ENCODE data around the gene DGKH.
"Not testable (repeated sequence)": the region's sequence is repeated elsewhere in the genome, so short reads cannot be mapped to it uniquely, and the experiment has no call there.

Gene DGKH

DNA sequence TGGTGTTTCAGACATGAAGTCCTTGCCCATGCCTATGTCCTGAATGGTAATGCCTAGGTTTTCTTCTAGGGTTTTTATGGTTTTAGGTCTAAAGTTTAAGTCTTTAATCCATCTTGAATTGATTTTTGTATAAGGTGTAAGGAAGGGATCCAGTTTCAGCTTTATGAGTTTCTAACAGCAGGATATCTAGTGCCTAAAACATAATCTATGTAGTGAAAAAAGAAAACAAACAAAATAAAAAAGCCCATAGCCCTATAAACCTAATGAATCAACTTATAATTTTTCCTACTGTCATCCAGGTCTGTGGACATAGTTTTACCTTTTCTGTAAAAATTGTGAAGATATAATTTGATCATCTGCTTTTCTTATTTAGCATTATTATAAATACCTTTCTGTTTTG lies 115.5 kb downstream of the DGKH start:
- H3K9ac ChIP-seq (ENCODE audit: low read depth, low read length); H3K9me3 ChIP-seq (ENCODE audit: control insufficient read depth, insufficient read depth, low read length): not testable (repeated sequence)

GRCh38 chr13:42164557-42165125 lies 116.2 kb downstream of the DGKH start:
- Histone ChIP-seq H3K9ac (ENCODE audit: low read depth, low read length) (no peak overlapping the region), H3K36me3 (ENCODE audit: insufficient read depth, low read length) (no peaks in the 10 kb centered on the region), H3K4me1 (ENCODE audit: insufficient read depth, low read length) (peaks cover 11% of the 10 kb centered on the region), H3K9me3 (ENCODE audit: control insufficient read depth, insufficient read depth, low read length) (no peaks in the 10 kb centered on the region)

More for the DNA sequence above, 115.5 kb downstream of the DGKH start:
- not testable (repeated sequence) for H3K4me1 ChIP-seq (ENCODE audit: insufficient read depth, low read length); H3K36me3 ChIP-seq (ENCODE audit: insufficient read depth, low read length)

DNA sequence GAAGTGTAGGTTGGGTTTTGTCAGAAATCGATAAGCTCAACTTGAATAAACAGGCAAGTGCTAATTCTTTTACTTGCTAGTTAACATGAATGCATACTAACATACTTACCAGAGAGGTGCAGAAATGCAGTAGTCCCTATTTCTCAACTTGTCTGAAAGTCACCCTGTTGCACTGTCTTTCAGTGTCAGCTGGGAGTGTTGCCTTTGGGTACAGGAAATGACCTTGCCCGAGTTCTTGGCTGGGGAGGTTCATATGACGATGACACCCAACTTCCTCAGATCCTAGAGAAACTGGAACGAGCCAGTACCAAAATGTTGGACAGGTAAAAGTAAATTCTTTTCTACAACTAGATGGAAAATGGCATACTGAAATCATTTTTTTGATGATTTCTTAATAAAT lies 120.0 kb downstream of the DGKH start:
- Histone ChIP-seq H3K4me1 (ENCODE audit: insufficient read depth, low read length) (peaks cover 17% of the 10 kb centered on the region), H3K9ac (ENCODE audit: low read depth, low read length) (no peak overlapping the region), H3K9me3 (ENCODE audit: control insufficient read depth, insufficient read depth, low read length) (no peaks in the 10 kb centered on the region), H3K36me3 (ENCODE audit: insufficient read depth, low read length) (no peaks in the 10 kb centered on the region)

DNA sequence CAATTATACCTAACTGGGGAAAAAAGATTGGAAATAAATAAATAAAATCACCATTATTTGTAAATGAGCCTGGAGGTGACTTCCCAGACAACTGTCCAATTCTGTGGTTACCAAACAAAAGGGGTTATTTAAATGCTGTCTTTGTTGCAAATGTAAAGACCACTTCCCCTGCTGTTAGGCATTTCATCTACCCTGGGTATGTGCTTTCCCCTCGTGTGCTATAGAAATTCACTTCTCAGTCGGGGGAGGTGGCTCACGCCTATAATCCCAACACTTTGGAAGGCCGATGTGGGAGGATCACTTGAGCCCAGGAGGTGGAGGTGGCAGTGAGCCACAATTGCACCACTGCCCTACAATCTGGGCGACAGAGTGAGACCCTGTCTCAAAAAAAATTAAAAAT lies 121.6 kb downstream of the DGKH start:
- Histone ChIP-seq H3K9me3 (ENCODE audit: control insufficient read depth, insufficient read depth, low read length) (no peaks in the 10 kb centered on the region), H3K36me3 (ENCODE audit: insufficient read depth, low read length) (no peaks in the 10 kb centered on the region), H3K9ac (ENCODE audit: low read depth, low read length) (no peak overlapping the region), H3K4me1 (ENCODE audit: insufficient read depth, low read length) (peaks cover 22% of the 10 kb centered on the region)

GRCh38 chr13:42173789-42174343 lies 125.4 kb downstream of the DGKH start:
- Histone ChIP-seq H3K36me3 (ENCODE audit: insufficient read depth, low read length) (no peaks in the 10 kb centered on the region), H3K4me1 (ENCODE audit: insufficient read depth, low read length) (peaks cover 32% of the 10 kb centered on the region), H3K9me3 (ENCODE audit: control insufficient read depth, insufficient read depth, low read length) (no peaks in the 10 kb centered on the region), H3K9ac (ENCODE audit: low read depth, low read length) (no peak overlapping the region)

- Histone ChIP-seq H3K9me3 (ENCODE audit: control insufficient read depth, insufficient read depth, low read length) (no peaks in the 10 kb centered on the region), H3K36me3 (ENCODE audit: insufficient read depth, low read length) (no peaks in the 10 kb centered on the region), H3K4me1 (ENCODE audit: insufficient read depth, low read length) (peaks cover 34% of the 10 kb centered on the region), H3K9ac (ENCODE audit: low read depth, low read length) (no peak overlapping the region)
Measured at GRCh38 chr13:42174344-42175162, 126.1 kb downstream of the DGKH start.

DNA sequence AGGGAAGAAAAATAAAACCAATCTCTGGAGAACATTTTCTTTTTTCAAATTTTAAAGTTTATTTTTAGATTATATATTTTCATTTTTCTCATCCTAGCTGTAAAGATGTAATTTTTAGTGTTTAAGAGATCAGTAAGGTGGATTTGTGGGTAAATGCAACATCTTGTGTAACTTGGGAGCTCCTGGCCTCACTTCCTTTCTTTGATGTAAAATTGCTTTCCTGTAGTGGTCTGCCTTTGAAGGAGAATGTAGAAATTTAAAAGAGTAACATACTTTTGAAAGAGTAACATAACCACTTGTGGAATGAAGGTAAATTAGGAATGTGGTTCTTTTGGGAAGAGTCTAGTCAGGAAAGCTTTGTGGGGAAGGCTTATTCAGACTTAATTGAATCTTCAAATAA lies 127.8 kb downstream of the DGKH start:
- Histone ChIP-seq H3K9ac (ENCODE audit: low read depth, low read length) (no peak overlapping the region), H3K4me1 (ENCODE audit: insufficient read depth, low read length) (peaks cover 30% of the 10 kb centered on the region), H3K36me3 (ENCODE audit: insufficient read depth, low read length) (no peaks in the 10 kb centered on the region), H3K9me3 (ENCODE audit: control insufficient read depth, insufficient read depth, low read length) (no peaks in the 10 kb centered on the region)

- peaks cover 28% of the 10 kb centered on the region for H3K4me1 ChIP-seq (ENCODE audit: insufficient read depth, low read length)
- no peak overlapping the region for H3K9ac ChIP-seq (ENCODE audit: low read depth, low read length)
- no peaks in the 10 kb centered on the region for H3K9me3 ChIP-seq (ENCODE audit: control insufficient read depth, insufficient read depth, low read length)
- H3K36me3 ChIP-seq (ENCODE audit: insufficient read depth, low read length), result no peaks in the 10 kb centered on the region
Measured at GRCh38 chr13:42177189-42177588, 128.7 kb downstream of the DGKH start.

DNA sequence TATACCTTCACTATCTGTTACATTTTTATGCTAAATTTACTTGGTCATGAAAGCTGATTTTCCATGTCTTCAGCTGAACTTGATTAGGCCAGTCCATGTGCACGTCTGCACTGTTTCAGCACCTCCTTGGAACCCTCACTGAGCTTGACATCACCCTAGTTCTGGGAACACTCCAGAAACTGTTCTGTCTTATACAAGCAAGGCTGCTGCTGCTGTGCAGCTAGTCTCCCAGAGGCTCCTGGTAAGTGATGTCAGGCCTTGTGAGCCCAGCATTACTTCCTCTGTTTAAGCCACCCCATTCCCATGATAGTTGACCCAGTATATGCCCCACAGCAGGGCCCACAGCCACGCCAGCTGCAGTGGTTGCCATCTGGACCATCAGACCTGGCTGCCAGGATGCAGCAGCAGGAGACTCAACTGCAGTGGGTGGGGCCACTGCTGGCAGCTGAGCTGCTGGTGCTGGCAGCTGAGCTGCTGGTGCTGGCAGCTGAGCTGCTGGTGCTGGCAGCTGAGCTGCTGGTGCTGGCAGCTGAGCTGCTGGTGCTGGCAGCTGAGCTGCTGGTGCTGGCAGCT lies 133.0 kb downstream of the DGKH start:
- Histone ChIP-seq H3K9ac (ENCODE audit: low read depth, low read length) (no peak overlapping the region), H3K4me1 (ENCODE audit: insufficient read depth, low read length) (peaks cover 14% of the 10 kb centered on the region; the same call in 1 of the 2 replicates), H3K9me3 (ENCODE audit: control insufficient read depth, insufficient read depth, low read length) (no peaks in the 10 kb centered on the region), H3K36me3 (ENCODE audit: insufficient read depth, low read length) (no peaks in the 10 kb centered on the region)

DNA sequence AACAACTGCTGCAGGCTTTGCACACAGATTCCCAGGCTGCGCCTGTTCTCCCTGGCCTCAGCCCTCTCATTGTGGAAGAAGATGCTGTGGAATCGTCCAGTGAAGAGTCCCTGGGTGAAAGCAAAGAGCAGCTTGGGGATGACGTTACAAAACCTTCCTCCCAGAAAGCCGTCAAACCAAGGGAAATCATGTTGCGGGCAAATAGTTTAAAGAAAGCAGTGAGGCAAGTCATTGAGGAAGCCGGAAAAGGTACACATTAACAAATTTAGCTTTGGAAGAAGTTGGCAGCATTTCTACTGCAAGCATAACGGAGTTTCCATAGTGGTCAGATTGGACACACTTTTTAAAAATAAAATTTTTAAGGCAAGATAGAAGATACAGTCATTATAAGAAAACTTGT lies 140.6 kb downstream of the DGKH start:
- no peaks in the 10 kb centered on the region for H3K9me3 ChIP-seq (ENCODE audit: control insufficient read depth, insufficient read depth, low read length)
- no peak overlapping the region for H3K9ac ChIP-seq (ENCODE audit: low read depth, low read length)
- no peaks in the 10 kb centered on the region for H3K4me1 ChIP-seq (ENCODE audit: insufficient read depth, low read length)
- H3K36me3 ChIP-seq (ENCODE audit: insufficient read depth, low read length), result no peaks in the 10 kb centered on the region

DNA sequence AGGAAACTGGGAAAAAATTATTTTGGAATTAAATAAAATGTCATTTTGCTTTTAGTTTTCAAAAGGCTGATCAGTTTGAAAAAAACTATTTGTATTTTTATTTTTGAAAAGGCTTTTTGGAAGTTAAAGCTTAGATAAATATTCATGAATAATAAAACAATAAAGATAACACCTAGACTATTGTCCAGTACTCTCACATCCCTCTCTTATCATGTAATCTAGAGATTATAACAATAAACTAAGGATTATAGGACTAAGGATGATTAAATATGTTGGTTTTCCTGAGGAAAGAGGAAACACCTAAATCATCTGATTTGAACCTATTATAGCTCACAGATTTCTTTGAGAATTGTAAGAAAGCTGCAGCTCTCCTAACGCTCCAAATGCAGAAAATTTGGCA lies 142.1 kb downstream of the DGKH start:
- Histone ChIP-seq H3K9me3 (ENCODE audit: control insufficient read depth, insufficient read depth, low read length) (no peaks in the 10 kb centered on the region), H3K4me1 (ENCODE audit: insufficient read depth, low read length) (no peaks in the 10 kb centered on the region), H3K36me3 (ENCODE audit: insufficient read depth, low read length) (no peaks in the 10 kb centered on the region), H3K9ac (ENCODE audit: low read depth, low read length) (no peak overlapping the region)

DNA sequence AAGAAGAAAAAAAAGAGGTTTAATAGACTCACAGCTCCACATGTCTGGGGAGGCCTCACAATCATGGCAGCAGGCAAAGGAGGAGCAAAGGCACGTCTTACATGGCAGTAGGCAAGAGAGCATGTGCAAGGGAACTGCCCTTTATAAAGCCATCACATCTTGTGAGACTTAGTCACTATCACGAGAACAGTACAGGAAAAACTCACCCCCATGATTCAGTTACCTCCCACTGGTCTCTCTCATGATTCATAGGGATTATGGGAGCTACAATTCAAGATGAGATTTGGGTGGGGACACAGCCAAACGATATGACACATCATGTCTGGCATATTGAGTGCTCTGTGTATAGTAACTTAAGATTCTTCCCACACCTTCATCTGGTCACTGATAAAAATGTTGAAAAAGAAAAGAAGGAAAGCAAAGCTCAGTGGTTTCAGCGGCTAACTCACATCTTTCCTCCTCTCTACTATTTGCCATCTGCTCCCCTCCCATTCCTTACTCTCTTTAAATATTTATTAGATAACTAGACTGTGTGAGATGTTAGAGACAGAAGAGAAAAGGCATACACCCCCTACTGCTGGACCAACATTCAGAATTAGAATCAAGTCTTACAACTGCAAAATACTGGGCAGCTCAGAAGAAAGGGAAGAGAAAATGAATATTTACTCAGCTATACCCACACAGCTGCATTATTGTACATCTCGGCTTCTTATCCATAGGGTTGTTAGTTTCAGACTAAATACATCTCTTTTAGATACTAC lies 163.4 kb downstream of the DGKH start:
- Histone ChIP-seq H3K9ac (ENCODE audit: low read depth, low read length) (no peak overlapping the region), H3K36me3 (ENCODE audit: insufficient read depth, low read length) (no peaks in the 10 kb centered on the region), H3K4me1 (ENCODE audit: insufficient read depth, low read length) (peaks cover 7% of the 10 kb centered on the region), H3K9me3 (ENCODE audit: control insufficient read depth, insufficient read depth, low read length) (no peaks in the 10 kb centered on the region)

- no peaks in the 10 kb centered on the region for H3K9me3 ChIP-seq (ENCODE audit: control insufficient read depth, insufficient read depth, low read length)
- H3K36me3 ChIP-seq (ENCODE audit: insufficient read depth, low read length), result no peaks in the 10 kb centered on the region
- no peak overlapping the region for H3K9ac ChIP-seq (ENCODE audit: low read depth, low read length)
- peaks cover 7% of the 10 kb centered on the region for H3K4me1 ChIP-seq (ENCODE audit: insufficient read depth, low read length)
Measured at GRCh38 chr13:42214446-42214845, 166.0 kb downstream of the DGKH start.

All from ES-I3 (cell line).